ENCODE results near the gene ITLN2. TPM values are rescaled to one million over a fixed set of nuclear protein-coding genes. Genes with fewer than 3 reads are reported as not detected.
A peak's percentile ranks its signal among the peaks of the same experiment; 100 is the strongest.
"Not testable (repeated sequence)": the region's sequence is repeated elsewhere in the genome, so short reads cannot be mapped to it uniquely, and the experiment has no call there.

ITLN2 gene
- total RNA-seq, 1 donor, result not detected

- peak; percentile 48 for TF ChIP-seq CTCF (IDR thresholded peaks at IDR 0.05; ENCODE audit: insufficient read depth, low read depth, low read length)
- peak; percentile 93 for DNase-seq (ENCODE audit: low read depth)
- H3K4me3 ChIP-seq (ENCODE audit: low read depth, low read length), result no peak overlapping the region
Observed at GRCh38 chr1:160993544-160994193, 39.1 kb upstream of the ITLN2 start.

- DNase-seq (ENCODE audit: low read depth); H3K4me3 ChIP-seq (ENCODE audit: low read depth, low read length): not testable (repeated sequence)
Observed at GRCh38 chr1:160992036-160992435, 37.4 kb upstream of the ITLN2 start.

- no peak overlapping the region for H3K4me3 ChIP-seq (ENCODE audit: low read depth, low read length)
- TF ChIP-seq CTCF (IDR thresholded peaks at IDR 0.05; ENCODE audit: insufficient read depth, low read depth, low read length), result no peak
- no peak for DNase-seq (ENCODE audit: low read depth)
Observed at GRCh38 chr1:160987359-160988050, 32.9 kb upstream of the ITLN2 start.

- no peak for DNase-seq (ENCODE audit: low read depth)
- H3K4me3 ChIP-seq (ENCODE audit: low read depth, low read length), result no peak overlapping the region
- TF ChIP-seq CTCF (IDR thresholded peaks at IDR 0.05; ENCODE audit: insufficient read depth, low read depth, low read length), result no peak
Observed at GRCh38 chr1:160985723-160986122, 31.1 kb upstream of the ITLN2 start.

GRCh38 chr1:160981584-160982411 is 27.2 kb upstream of the ITLN2 start:
- no peak for TF ChIP-seq CTCF (IDR thresholded peaks at IDR 0.05; ENCODE audit: insufficient read depth, low read depth, low read length)
- DNase-seq (ENCODE audit: low read depth), result no peak

GRCh38 chr1:160979286-160979685 is 24.7 kb upstream of the ITLN2 start:
- TF ChIP-seq CTCF (IDR thresholded peaks at IDR 0.05; ENCODE audit: insufficient read depth, low read depth, low read length), result no peak
- DNase-seq (ENCODE audit: low read depth), result no peak
- H3K4me3 ChIP-seq (ENCODE audit: low read depth, low read length), result no peak overlapping the region

More at GRCh38 chr1:160981584-160982411, 27.2 kb upstream of the ITLN2 start:
- H3K4me3 ChIP-seq (ENCODE audit: low read depth, low read length), result no peak overlapping the region

GRCh38 chr1:160978510-160978927 is 23.9 kb upstream of the ITLN2 start:
- H3K4me3 ChIP-seq (ENCODE audit: low read depth, low read length), result no peak overlapping the region
- TF ChIP-seq CTCF (IDR thresholded peaks at IDR 0.05; ENCODE audit: insufficient read depth, low read depth, low read length), result no peak
- DNase-seq (ENCODE audit: low read depth), result no peak
